COLO668 (cell line): ENCODE results near the gene FLNB.
A peak's percentile ranks its signal among the peaks of the same experiment; 100 is the strongest.

Experiments
- DNase-seq: peaks from one replicate; lab custom pipeline; 2025; ENCODE audit not compliant: unreplicated experiment; lab: John Stamatoyannopoulos, UW

The FLNB gene

GRCh38 chr3:58129041-58129770, 121.0 kb downstream of the FLNB start:
- no peak for DNase-seq

GRCh38 chr3:58130591-58130990, 122.4 kb downstream of the FLNB start:
- DNase-seq = no peak

GRCh38 chr3:58131101-58131825, 123.0 kb downstream of the FLNB start:
- no peak for DNase-seq

GRCh38 chr3:58132850-58133249, 124.6 kb downstream of the FLNB start:
- DNase-seq = no peak

- DNase-seq = no peak
Measured at GRCh38 chr3:58134468-58134867, 126.2 kb downstream of the FLNB start.

GRCh38 chr3:58135712-58136543, 127.7 kb downstream of the FLNB start:
- no peak for DNase-seq

GRCh38 chr3:58137306-58137705, 129.1 kb downstream of the FLNB start:
- no peak for DNase-seq

- DNase-seq = no peak
Measured at GRCh38 chr3:58141766-58142345, 133.6 kb downstream of the FLNB start.

GRCh38 chr3:58143417-58144055, 135.3 kb downstream of the FLNB start:
- no peak for DNase-seq

GRCh38 chr3:58144478-58145325, 136.5 kb downstream of the FLNB start:
- peak; percentile 5 for DNase-seq

GRCh38 chr3:58148049-58148448, 139.8 kb downstream of the FLNB start:
- DNase-seq = no peak

- no peak for DNase-seq
Measured at GRCh38 chr3:58150130-58150809, 142.0 kb downstream of the FLNB start.

GRCh38 chr3:58150810-58151199, 142.6 kb downstream of the FLNB start:
- DNase-seq = no peak

GRCh38 chr3:58151637-58152036, 143.4 kb downstream of the FLNB start:
- no peak for DNase-seq

- DNase-seq = no peak
Measured at GRCh38 chr3:58152225-58153015, 144.2 kb downstream of the FLNB start.

- no peak for DNase-seq
Measured at GRCh38 chr3:58153371-58153770, 145.1 kb downstream of the FLNB start.

- DNase-seq = no peak
Measured at GRCh38 chr3:58154626-58155449, 146.6 kb downstream of the FLNB start.

GRCh38 chr3:58155838-58156237, 147.6 kb downstream of the FLNB start:
- no peak for DNase-seq
